H1 (cell line): ENCODE measurements around the gene MYL3. TPM values are rescaled to one million over a fixed set of nuclear protein-coding genes. Genes with fewer than 3 reads are reported as not detected.

Experiments used
- CTCF ChIA-PET: fragments of 300-600 bp; sonication (Branson Sonifier 250); formaldehyde crosslinking; loops from one replicate; lab custom pipeline; 2021; ENCODE audit not compliant: partially characterized antibody; lab: Charles Lee
- POLR2A ChIA-PET: fragments of 300-600 bp; sonication (Branson Sonifier 250); formaldehyde crosslinking; loops from one replicate; lab custom pipeline; 2021; ENCODE audit warnings: inconsistent platforms; ENCODE audit not compliant: partially characterized antibody; lab: Charles Lee
- DNase-seq, 2 experiments: peaks; one replicate each; pipeline versions ENCODE4 v3.0.0 to v3.0.0-alpha.2; 2010 to 2022; ENCODE audit warnings: low spot score in 2 of 2, low read depth in 1 of 2, mixed read lengths in 1 of 2
- FAIRE-seq: peaks from 2 replicates; lab custom pipeline; 2011; peaks lifted over from hg19 to GRCh38; lab: Jason Lieb, UNC
- H2AFZ ChIP-seq: 2 replicates; pipeline ENCODE4 v1.8.1; 2012; ENCODE audit warnings: low read length, inconsistent platforms
- H2AK5ac ChIP-seq: 2 replicates; pipeline ENCODE4 v1.6.1; 2013; ENCODE audit warnings: low read depth, low read length
- H2BK120ac ChIP-seq: replicated peaks from 2 replicates; pipeline ENCODE3; 2013; ENCODE audit warnings: low read depth, low read length, inconsistent platforms
- H2BK12ac ChIP-seq: 2 replicates; pipeline ENCODE4 v1.6.1; 2013; ENCODE audit warnings: low read depth, low read length
- H2BK15ac ChIP-seq: 2 replicates; pipeline ENCODE4 v1.6.1; 2013; ENCODE audit warnings: low read length
- H2BK20ac ChIP-seq: 2 replicates; pipeline ENCODE4 v1.6.1; 2013; ENCODE audit warnings: low read length
- H2BK5ac ChIP-seq: 2 replicates; pipeline ENCODE4 v1.6.1; 2013; ENCODE audit warnings: low read depth, low read length
- H3K14ac ChIP-seq: 2 replicates; pipeline ENCODE4 v1.6.1; 2013; ENCODE audit warnings: inconsistent platforms; ENCODE audit not compliant: insufficient read length
- H3K18ac ChIP-seq: 2 replicates; pipeline ENCODE4 v1.6.1; 2013; ENCODE audit warnings: low read length; ENCODE audit errors: extremely low read depth
- H3K23ac ChIP-seq: 2 replicates; pipeline ENCODE4 v1.6.1; 2013; ENCODE audit warnings: inconsistent platforms; ENCODE audit not compliant: insufficient read length
- H3K23me2 ChIP-seq: 2 replicates; pipeline ENCODE4 v1.6.1; 2013; ENCODE audit warnings: low read depth, low read length
- H3K27ac ChIP-seq: 2 replicates; pipeline ENCODE4 v1.6.1; 2011; ENCODE audit warnings: low read depth, low read length, inconsistent platforms
- H3K27me3 ChIP-seq, 4 experiments: replicated peaks in 1 of 4; 1 replicate in 1 of 4; 2 replicates in 3 of 4; pipeline versions ENCODE4 v1.6.1 to v1.8.1; 2011 to 2013; ENCODE audit warnings: low read length in 3 of 4, mild to moderate bottlenecking in 3 of 4, inconsistent platforms in 2 of 4, mixed read lengths in 2 of 4, moderate library complexity in 1 of 4; ENCODE audit not compliant: control insufficient read depth in 3 of 4, insufficient read depth in 3 of 4; ENCODE audit errors: extremely low read depth in 1 of 4
- H3K36me3 ChIP-seq, 4 experiments: 2 replicates each; pipeline versions ENCODE4 v1.6.1 to v1.8.1; 2011 to 2013; ENCODE audit warnings: mild to moderate bottlenecking in 4 of 4, low read length in 3 of 4, moderate library complexity in 2 of 4, control low read depth in 1 of 4, inconsistent platforms in 1 of 4; ENCODE audit not compliant: insufficient read depth in 4 of 4, control insufficient read depth in 2 of 4
- H3K4ac ChIP-seq: replicated peaks from 2 replicates; pipeline ENCODE3; 2013; ENCODE audit warnings: low read length, low read depth, mixed read lengths, inconsistent platforms; ENCODE audit not compliant: insufficient read length
- H3K4me1 ChIP-seq, 4 experiments: replicated peaks in 1 of 4; 1 replicate in 1 of 4; 2 replicates in 3 of 4; pipeline versions ENCODE4 v1.6.1 to v1.8.1; 2011 to 2013; ENCODE audit warnings: low read length in 3 of 4, inconsistent platforms in 2 of 4, mixed read lengths in 1 of 4; ENCODE audit not compliant: insufficient read depth in 4 of 4, control insufficient read depth in 3 of 4
- H3K4me2 ChIP-seq, 2 experiments: 2 replicates each; pipeline versions ENCODE4 v1.6.1 to v1.8.1; 2011 to 2013; ENCODE audit warnings: low read depth in 2 of 2, low read length in 2 of 2, control low read depth in 1 of 2, inconsistent platforms in 1 of 2, mild to moderate bottlenecking in 1 of 2; ENCODE audit not compliant: insufficient read depth in 1 of 2
- H3K4me3 ChIP-seq, 4 experiments: fragments of 200-600, 300-600 bp in 1 of 4; sonication (generic), shearing (Covaris generic), sonication (Bioruptor Twin) in 1 of 4; 2 replicates each; pipeline versions ENCODE4 v1.5.1 to v1.8.1; 2011 to 2016; ENCODE audit warnings: low read length in 4 of 4, low read depth in 3 of 4, control low read depth in 2 of 4, inconsistent platforms in 2 of 4, mild to moderate bottlenecking in 2 of 4, mixed read lengths in 1 of 4, moderate library complexity in 1 of 4; ENCODE audit not compliant: insufficient read depth in 2 of 4; ENCODE audit errors: extremely low read depth in 1 of 4
- H3K56ac ChIP-seq: replicated peaks from 2 replicates; pipeline ENCODE3; 2013; ENCODE audit warnings: low read depth, mild to moderate bottlenecking, mixed read lengths, low read length, inconsistent platforms; ENCODE audit not compliant: insufficient read length
- H3K79me1 ChIP-seq: 2 replicates; pipeline ENCODE4 v1.6.1; 2013; ENCODE audit warnings: low read depth, low read length, control low read depth
- H3K79me2 ChIP-seq, 2 experiments: 2 replicates each; pipeline versions ENCODE4 v1.6.1 to v1.8.1; 2012 to 2013; ENCODE audit warnings: low read length in 2 of 2, mild to moderate bottlenecking in 2 of 2, inconsistent platforms in 1 of 2; ENCODE audit not compliant: insufficient read depth in 2 of 2, control insufficient read depth in 1 of 2
- H3K9ac ChIP-seq, 4 experiments: replicated peaks in 1 of 4; 1 replicate in 1 of 4; 2 replicates in 3 of 4; pipeline versions ENCODE4 v1.6.1 to v1.8.1; 2011 to 2013; ENCODE audit warnings: low read depth in 3 of 4, low read length in 3 of 4, control low read depth in 2 of 4, mild to moderate bottlenecking in 2 of 4, moderate library complexity in 2 of 4, inconsistent platforms in 1 of 4; ENCODE audit errors: extremely low read depth in 1 of 4
- H3K9me3 ChIP-seq, 2 experiments: 2 replicates each; pipeline versions ENCODE4 v1.6.1 to v1.8.1; 2012 to 2013; ENCODE audit warnings: mild to moderate bottlenecking in 2 of 2, moderate library complexity in 2 of 2, control low read depth in 1 of 2, inconsistent platforms in 1 of 2, low read depth in 1 of 2, low read length in 1 of 2, mixed read lengths in 1 of 2; ENCODE audit not compliant: insufficient read depth in 2 of 2
- H4K20me1 ChIP-seq, 2 experiments: replicated peaks in 1 of 2; 2 replicates each; pipeline versions ENCODE3 to v1.8.1; 2011 to 2013; ENCODE audit warnings: inconsistent platforms in 2 of 2, low read length in 2 of 2, mild to moderate bottlenecking in 1 of 2; ENCODE audit not compliant: insufficient read depth in 2 of 2, control insufficient read depth in 1 of 2
- H4K5ac ChIP-seq: 2 replicates; pipeline ENCODE4 v1.6.1; 2013; ENCODE audit warnings: low read length, low read depth, mixed read lengths, inconsistent platforms; ENCODE audit not compliant: insufficient read length
- H4K8ac ChIP-seq: 2 replicates; pipeline ENCODE4 v1.8.0; 2013; ENCODE audit warnings: mild to moderate bottlenecking, moderate library complexity, low read length, inconsistent platforms; ENCODE audit not compliant: insufficient read depth; ENCODE audit errors: extremely low read depth
- H4K91ac ChIP-seq: replicated peaks from 2 replicates; pipeline ENCODE3; 2013; ENCODE audit warnings: low read length, mixed read lengths, inconsistent platforms; ENCODE audit not compliant: insufficient read length
- CTCF ChIP-seq, 3 experiments: IDR thresholded peaks; 1 replicate in 2 of 3; 2 replicates in 1 of 3; pipeline versions ENCODE4 v1.5.1 to v1.6.1; 2011; ENCODE audit warnings: low read length in 3 of 3, mild to moderate bottlenecking in 3 of 3, inconsistent platforms in 2 of 3, low read depth in 1 of 3, moderate library complexity in 1 of 3; ENCODE audit not compliant: insufficient read depth in 1 of 3; ENCODE audit errors: control extremely low read depth in 1 of 3
- HDAC2 ChIP-seq, 2 experiments: fragments of 300-600 bp in 1 of 2; sonication (generic) in 1 of 2; IDR thresholded peaks; 2 replicates each; pipeline ENCODE4 v1.6.1; 2011 to 2012; ENCODE audit warnings: low read depth in 2 of 2, low read length in 2 of 2, mild to moderate bottlenecking in 2 of 2, moderate library complexity in 2 of 2, borderline replicate concordance in 1 of 2, inconsistent platforms in 1 of 2
- KDM5A ChIP-seq: fragments of 200-600 bp; IDR thresholded peaks from 2 replicates; pipeline ENCODE4 v1.7.1; 2012; ENCODE audit warnings: mild to moderate bottlenecking, low read length, inconsistent platforms, mixed read lengths
- POLR2AphosphoS5 ChIP-seq: IDR thresholded peaks from 2 replicates; pipeline ENCODE4 v1.6.1; 2011; ENCODE audit warnings: low read depth, low read length
- POU5F1 ChIP-seq: IDR thresholded peaks from 2 replicates; pipeline ENCODE4 v1.6.1; 2011; ENCODE audit warnings: low read depth, mild to moderate bottlenecking, low read length, moderate library complexity
- TEAD4 ChIP-seq: IDR thresholded peaks from 2 replicates; pipeline ENCODE4 v1.6.1; 2012; ENCODE audit warnings: low read depth, low read length, inconsistent platforms, mixed read lengths
- WGBS, 2 experiments: shearing (Covaris generic) in 1 of 2; methylation state at CpG; one replicate each; pipeline versions ENCODE4 v1.1.6 to v1.1.7; 2013 to 2015; ENCODE audit warnings: low lambda C conversion rate in 2 of 2, mixed read lengths in 2 of 2, inconsistent platforms in 1 of 2, low coverage in 1 of 2, missing lambda C conversion rate in 1 of 2; ENCODE audit not compliant: insufficient replicate concordance in 2 of 2, insufficient coverage in 1 of 2, insufficient read length in 1 of 2; ENCODE audit errors: extremely low coverage in 1 of 2, missing lambda C conversion rate in 1 of 2; 5-methylcytosine and 5-hydroxymethylcytosine counted together
- polyA plus RNA-seq, 7 experiments: library from polyadenylated mRNA; depleted of rRNA in 3 of 7; stranded (reverse) in 5 of 7; unstranded in 2 of 7; fragments of >200 nt in 5 of 7; fragments of 200-250 nt in 2 of 7; gene quantifications; 1 replicate in 5 of 7; 2 replicates in 1 of 7; 4 replicates in 1 of 7; pipeline versions ENCODE4 v1.2.1 to v1.2.3, GENCODE V29; 2011 to 2013; ENCODE audit warnings: missing spikeins in 2 of 7, mixed read lengths in 2 of 7
- total RNA-seq: library from RNA; stranded (reverse); fragmentation: NEBNext Ultra II Directional; extraction: Animal tissue kit (Norgen Biotek cat#: 25700); gene quantifications from 2 replicates; pipeline ENCODE4 v1.2.1, GENCODE V29; 2021

Gene MYL3
- total and polyA plus RNA-seq, 2 of the 8 experiments (the other 6 are each of a cell fraction or from before 2014, with no cell fraction given): 0.06 TPM; not detected in 1

GRCh38 chr3:46912986-46913385, 49.7 kb upstream of the MYL3 start:
- Histone ChIP-seq H3K9me3 (no peaks in the 10 kb centered on the region), H3K23ac (no peak overlapping the region), H3K18ac (no peak overlapping the region), H2AK5ac (no peak overlapping the region), H4K20me1 (peaks cover 0 to 2% of the 10 kb centered on the region in 2 experiments), H3K56ac (no peak overlapping the region), H3K27ac (no peak overlapping the region), H3K27me3 (no peaks in the 10 kb centered on the region; a peak in 2 of 7 replicates), H3K36me3 (peaks cover 0 to 7% (median 2%) of the 10 kb centered on the region in 4 experiments; a peak in 3 of 8 replicates), H2BK15ac (no peak overlapping the region), H3K4me2 (no peak overlapping the region), H3K4me3 (no peak overlapping the region), H3K4ac (no peak overlapping the region), H3K23me2 (no peaks in the 10 kb centered on the region; the same call in 1 of the 2 replicates), H2BK120ac (no peak overlapping the region), H4K5ac (no peak overlapping the region), H3K79me1 (no peaks in the 10 kb centered on the region; the same call in 1 of the 2 replicates), H2BK5ac (no peak overlapping the region), H3K4me1 (peaks cover 0 to 3% (median 1%) of the 10 kb centered on the region in 4 experiments; a peak in 2 of 7 replicates), H2BK20ac (no peak overlapping the region), H3K9ac (no peak overlapping the region), H3K79me2 (no peaks in the 10 kb centered on the region), H3K14ac (no peak overlapping the region), H2AFZ (no peak overlapping the region), H2BK12ac (no peak overlapping the region), H4K8ac (no peak overlapping the region), H4K91ac (no peak overlapping the region)
- WGBS, 2 experiments: 74% methylated on average over 3 of the region's 3 CpGs; no CpG with 5 or more reads in 1 of the 2 experiments
- ChIA-PET POLR2A (interaction anchor here (1.2 to 1.9 kb wide), 4 partner anchors 9 to 210 kb away, joined by 3 to 4 read pairs (median 4); no protein-coding TSS in a partner anchor), CTCF (interaction anchor here (0.8 to 4.2 kb wide), 10 partner anchors 10 to 199 kb away, joined by 3 to 28 read pairs (median 6); no protein-coding TSS in a partner anchor)
- DNase-seq (no peak), FAIRE-seq (no peak)
- TF ChIP-seq KDM5A: no peak
- no peak for TF ChIP-seq CTCF (IDR thresholded peaks at IDR 0.05; ENCODE audit: control extremely low read depth in 1 of 3, insufficient read depth in 1 of 3, low read depth in 1 of 3, low read length in 3 of 3)
- no peak for TF ChIP-seq POU5F1
- no peak for TF ChIP-seq TEAD4
- no peak for TF ChIP-seq HDAC2 (IDR thresholded peaks at IDR 0.05; ENCODE audit: borderline replicate concordance in 1 of 2, low read depth in 2 of 2, low read length in 2 of 2)
- TF ChIP-seq POLR2AphosphoS5: no peak
